Measurements from ENCODE around the gene SLC38A10.

SLC38A10 gene

DNA sequence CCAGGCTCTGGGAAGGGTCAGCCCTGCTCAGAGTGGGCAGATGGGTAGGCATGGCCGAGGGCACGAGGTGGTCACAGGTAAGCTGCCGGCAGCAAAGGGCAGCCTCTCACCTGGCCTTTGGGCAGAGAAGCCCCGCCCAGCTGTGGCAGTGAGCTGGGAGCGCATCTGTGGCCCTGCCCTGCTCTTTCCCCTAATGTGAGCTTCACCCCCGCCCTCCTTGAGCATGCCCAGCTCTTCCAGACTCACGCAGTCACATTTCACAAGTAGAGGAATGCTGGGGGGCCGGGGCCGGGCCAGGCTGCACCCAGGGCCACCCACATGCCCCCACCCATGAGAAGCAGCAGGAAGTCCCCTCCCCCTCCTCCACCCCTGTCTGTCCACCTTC, 40.7 kb upstream of the SLC38A10 start:
- no peak overlapping the region for H3K27ac Mint-ChIP-seq (ENCODE audit: low read depth)
- DNase-seq (ENCODE audit: low spot score in 2 of 2), result no peak
- H3K27me3 Mint-ChIP-seq, result peaks cover 64% of the 10 kb centered on the region
- peaks cover 3% of the 10 kb centered on the region for H3K36me3 Mint-ChIP-seq (ENCODE audit: insufficient read depth)
- no peak overlapping the region for H3K4me3 Mint-ChIP-seq
- H3K9me3 Mint-ChIP-seq, result no peaks in the 10 kb centered on the region
- ATAC-seq (replicated peaks; ENCODE audit: extremely low read depth, poor library complexity, severe bottlenecking), result no peak
- no peaks in the 10 kb centered on the region for H3K4me1 Mint-ChIP-seq

- Mint-ChIP-seq H3K9me3 (no peaks in the 10 kb centered on the region), H3K4me3 (no peak overlapping the region), H3K4me1 (no peaks in the 10 kb centered on the region), H3K36me3 (ENCODE audit: insufficient read depth) (peaks cover 3% of the 10 kb centered on the region), H3K27ac (ENCODE audit: low read depth) (no peak overlapping the region), H3K27me3 (peaks cover 64% of the 10 kb centered on the region)
- ATAC-seq (replicated peaks; ENCODE audit: extremely low read depth, poor library complexity, severe bottlenecking), result no peak
- no peak for DNase-seq (ENCODE audit: low spot score in 2 of 2)
Observed at GRCh38 chr17:81334987-81335772, 40.1 kb upstream of the SLC38A10 start.

DNA sequence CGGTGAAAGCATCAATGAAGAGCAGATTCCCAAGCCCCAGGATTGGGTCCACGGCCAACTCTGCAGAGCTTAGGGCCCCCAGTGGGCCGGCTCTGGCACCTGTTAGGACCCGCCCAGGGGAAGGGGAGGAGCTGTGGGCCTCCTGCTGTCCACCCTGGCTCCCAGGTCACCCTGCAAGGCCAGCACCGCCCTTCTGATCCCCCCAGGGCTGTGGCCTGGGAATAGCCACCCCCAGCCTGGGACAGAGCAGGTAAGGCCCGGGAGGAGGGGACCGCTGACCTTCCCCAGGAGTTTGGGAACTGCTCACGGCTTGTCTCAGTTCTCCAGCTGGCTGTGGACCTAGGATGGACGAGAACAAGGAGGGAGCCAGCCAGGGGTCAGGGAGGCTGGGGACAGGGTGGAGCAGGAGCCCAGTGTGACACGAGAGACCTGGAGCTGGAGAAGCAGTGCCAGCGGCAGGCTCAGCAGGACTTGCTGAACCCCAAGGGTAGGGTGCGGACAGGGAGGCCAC, 39.3 kb upstream of the SLC38A10 start:
- Mint-ChIP-seq H3K27me3 (peaks cover 62% of the 10 kb centered on the region), H3K27ac (ENCODE audit: low read depth) (no peak overlapping the region)

GRCh38 chr17:81333616-81334368, 38.7 kb upstream of the SLC38A10 start:
- Mint-ChIP-seq H3K9me3 (no peaks in the 10 kb centered on the region), H3K4me1 (no peaks in the 10 kb centered on the region), H3K27ac (ENCODE audit: low read depth) (no peak overlapping the region), H3K4me3 (no peak overlapping the region), H3K36me3 (ENCODE audit: insufficient read depth) (no peaks in the 10 kb centered on the region), H3K27me3 (peaks cover 55% of the 10 kb centered on the region)
- no peak for DNase-seq (ENCODE audit: low spot score in 2 of 2)
- ATAC-seq (replicated peaks; ENCODE audit: extremely low read depth, poor library complexity, severe bottlenecking), result no peak

More for the DNA sequence above, 39.3 kb upstream of the SLC38A10 start:
- Mint-ChIP-seq H3K4me1 (no peaks in the 10 kb centered on the region), H3K36me3 (ENCODE audit: insufficient read depth) (peaks cover 3% of the 10 kb centered on the region), H3K9me3 (no peaks in the 10 kb centered on the region), H3K4me3 (no peak overlapping the region)
- no peak for DNase-seq (ENCODE audit: low spot score in 2 of 2)
- ATAC-seq (replicated peaks; ENCODE audit: extremely low read depth, poor library complexity, severe bottlenecking), result no peak

DNA sequence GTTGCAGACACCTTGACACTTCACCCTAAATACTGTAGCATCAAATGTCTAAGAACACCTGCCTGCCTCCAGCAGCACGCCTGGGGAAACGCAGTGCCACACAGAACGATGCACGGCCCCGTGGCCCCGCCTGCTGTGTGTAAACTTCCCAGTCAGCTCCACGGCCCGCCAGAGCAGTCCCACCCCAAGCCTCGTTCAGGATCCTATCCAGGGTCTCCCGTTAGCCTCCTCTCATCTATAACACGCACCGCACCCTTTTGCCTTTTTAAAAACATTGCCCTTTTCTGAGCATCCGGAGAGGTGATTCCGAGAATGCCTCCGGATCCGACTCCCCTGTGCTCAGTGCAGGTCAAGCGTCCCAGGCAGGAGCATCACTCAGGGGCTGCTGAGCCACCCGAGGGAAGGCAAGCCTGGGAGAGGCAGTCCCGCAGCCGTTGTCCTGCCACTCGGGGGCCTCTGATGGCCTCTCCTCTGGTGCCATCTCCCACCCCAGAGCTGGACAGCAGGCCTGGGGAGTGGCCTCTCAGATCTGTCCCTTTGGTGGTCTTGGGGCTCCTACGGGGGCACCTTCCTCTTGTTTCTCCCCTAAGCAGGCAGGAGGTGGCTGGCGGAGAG, 37.9 kb upstream of the SLC38A10 start:
- no peak for DNase-seq (ENCODE audit: low spot score in 2 of 2)
- Mint-ChIP-seq H3K27me3 (peaks cover 48% of the 10 kb centered on the region), H3K27ac (ENCODE audit: low read depth) (no peak overlapping the region), H3K36me3 (ENCODE audit: insufficient read depth) (no peaks in the 10 kb centered on the region), H3K4me3 (no peak overlapping the region), H3K9me3 (no peaks in the 10 kb centered on the region), H3K4me1 (no peaks in the 10 kb centered on the region)
- no peak for ATAC-seq (replicated peaks; ENCODE audit: extremely low read depth, poor library complexity, severe bottlenecking)

DNA sequence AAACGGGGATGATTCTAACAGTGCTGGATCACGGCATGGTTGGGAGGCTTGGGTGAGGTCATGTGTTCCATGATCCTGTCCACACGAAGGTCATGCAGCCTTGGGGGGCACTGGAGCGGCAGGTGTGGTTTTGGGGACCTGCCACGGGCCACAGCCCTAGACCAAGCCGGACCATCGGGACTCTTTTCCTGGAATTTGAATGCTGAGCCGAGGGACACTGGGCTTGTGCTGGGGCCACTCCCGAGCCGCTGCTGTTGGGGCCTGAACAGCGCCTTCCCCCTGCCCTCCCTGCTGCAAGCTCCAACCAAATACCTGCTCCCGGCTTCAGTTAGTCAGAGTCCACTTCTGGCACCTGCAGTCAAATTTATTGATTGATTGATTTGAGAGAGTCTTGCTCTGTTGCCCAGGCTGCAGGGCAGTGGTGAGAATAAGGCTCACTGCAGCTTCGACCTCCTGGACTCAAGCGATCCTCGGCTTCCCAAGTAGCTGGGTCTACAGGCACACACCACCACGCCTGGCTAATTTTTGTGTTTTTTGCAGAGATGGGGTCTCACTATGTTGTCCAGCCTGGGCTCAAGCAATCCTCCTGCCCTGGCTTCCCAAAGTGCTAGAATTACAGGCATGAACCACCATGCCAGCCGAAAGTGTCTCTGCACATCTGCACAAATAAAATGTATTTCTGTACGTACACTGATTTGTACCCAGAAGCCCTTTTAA, 37.2 kb upstream of the SLC38A10 start:
- Mint-ChIP-seq H3K9me3 (no peaks in the 10 kb centered on the region), H3K27me3 (peaks cover 47% of the 10 kb centered on the region), H3K4me3 (no peak overlapping the region), H3K27ac (ENCODE audit: low read depth) (no peak overlapping the region), H3K36me3 (ENCODE audit: insufficient read depth) (no peaks in the 10 kb centered on the region), H3K4me1 (no peaks in the 10 kb centered on the region)
- ATAC-seq (replicated peaks; ENCODE audit: extremely low read depth, poor library complexity, severe bottlenecking), result no peak
- DNase-seq (ENCODE audit: low spot score in 2 of 2), result no peak

GRCh38 chr17:81331527-81332043, 36.5 kb upstream of the SLC38A10 start:
- DNase-seq (ENCODE audit: low spot score in 2 of 2), result no peak

GRCh38 chr17:81330884-81331245, 35.8 kb upstream of the SLC38A10 start:
- Mint-ChIP-seq H3K27ac (ENCODE audit: low read depth) (no peak overlapping the region), H3K4me1 (no peaks in the 10 kb centered on the region), H3K4me3 (no peak overlapping the region), H3K27me3 (peaks cover 41% of the 10 kb centered on the region), H3K36me3 (ENCODE audit: insufficient read depth) (no peaks in the 10 kb centered on the region), H3K9me3 (no peaks in the 10 kb centered on the region)
- DNase-seq (ENCODE audit: low spot score in 2 of 2) (no peak), ATAC-seq (replicated peaks; ENCODE audit: extremely low read depth, poor library complexity, severe bottlenecking) (no peak)

More at GRCh38 chr17:81331527-81332043, 36.5 kb upstream of the SLC38A10 start:
- H3K36me3 Mint-ChIP-seq (ENCODE audit: insufficient read depth), result no peaks in the 10 kb centered on the region
- no peak overlapping the region for H3K27ac Mint-ChIP-seq (ENCODE audit: low read depth)
- peaks cover 48% of the 10 kb centered on the region for H3K27me3 Mint-ChIP-seq
- H3K9me3 Mint-ChIP-seq, result no peaks in the 10 kb centered on the region
- ATAC-seq (replicated peaks; ENCODE audit: extremely low read depth, poor library complexity, severe bottlenecking), result no peak
- H3K4me3 Mint-ChIP-seq, result no peak overlapping the region
- no peaks in the 10 kb centered on the region for H3K4me1 Mint-ChIP-seq

GRCh38 chr17:81329927-81330883, 35.1 kb upstream of the SLC38A10 start:
- no peak for DNase-seq (ENCODE audit: low spot score in 2 of 2)
- no peak overlapping the region for H3K4me3 Mint-ChIP-seq
- no peaks in the 10 kb centered on the region for H3K36me3 Mint-ChIP-seq (ENCODE audit: insufficient read depth)
- no peaks in the 10 kb centered on the region for H3K4me1 Mint-ChIP-seq
- no peak for ATAC-seq (replicated peaks; ENCODE audit: extremely low read depth, poor library complexity, severe bottlenecking)
- H3K9me3 Mint-ChIP-seq, result no peaks in the 10 kb centered on the region
- no peak overlapping the region for H3K27ac Mint-ChIP-seq (ENCODE audit: low read depth)
- peaks cover 34% of the 10 kb centered on the region for H3K27me3 Mint-ChIP-seq

- ATAC-seq (replicated peaks; ENCODE audit: extremely low read depth, poor library complexity, severe bottlenecking), result no peak
- no peak overlapping the region for H3K27ac Mint-ChIP-seq (ENCODE audit: low read depth)
- DNase-seq (ENCODE audit: low spot score in 2 of 2), result no peak
- no peaks in the 10 kb centered on the region for H3K36me3 Mint-ChIP-seq (ENCODE audit: insufficient read depth)
- peaks cover 30% of the 10 kb centered on the region for H3K27me3 Mint-ChIP-seq
- H3K9me3 Mint-ChIP-seq, result no peaks in the 10 kb centered on the region
- H3K4me1 Mint-ChIP-seq, result no peaks in the 10 kb centered on the region
- no peak overlapping the region for H3K4me3 Mint-ChIP-seq
Observed at GRCh38 chr17:81328978-81329926, 34.1 kb upstream of the SLC38A10 start.

DNA sequence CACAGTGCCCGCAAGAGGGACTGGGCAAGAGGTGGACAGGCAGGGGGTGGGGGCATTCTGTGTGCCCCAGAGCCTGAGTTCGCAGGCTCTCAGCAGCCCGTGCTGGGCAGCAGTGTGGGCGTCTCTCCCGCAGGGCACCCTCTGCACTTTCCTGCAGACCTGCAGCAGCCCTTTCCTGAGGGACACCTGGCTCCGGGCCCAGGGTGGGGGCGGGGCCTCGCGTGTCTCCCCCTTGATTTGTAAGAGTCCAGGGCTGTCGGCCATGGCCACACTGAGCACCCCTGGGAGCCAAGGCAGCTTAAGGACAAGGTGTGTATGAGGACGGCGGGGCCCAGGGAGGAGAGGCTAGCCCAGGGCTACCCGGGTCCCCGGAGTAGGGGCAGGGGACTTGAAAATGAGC, 33.4 kb upstream of the SLC38A10 start:
- H3K36me3 Mint-ChIP-seq (ENCODE audit: insufficient read depth), result no peaks in the 10 kb centered on the region
- peaks cover 23% of the 10 kb centered on the region for H3K27me3 Mint-ChIP-seq
- no peak overlapping the region for H3K4me3 Mint-ChIP-seq
- H3K27ac Mint-ChIP-seq (ENCODE audit: low read depth), result no peak overlapping the region
- H3K4me1 Mint-ChIP-seq, result no peaks in the 10 kb centered on the region
- no peaks in the 10 kb centered on the region for H3K9me3 Mint-ChIP-seq
- DNase-seq (ENCODE audit: low spot score in 2 of 2) (no peak), ATAC-seq (replicated peaks; ENCODE audit: extremely low read depth, poor library complexity, severe bottlenecking) (no peak)
